Activated CD8-positive, alpha-beta memory T cell treated with anti-CD3 and anti-CD28 coated beads, Interleukin-2, amount 50 U/mL, for 48 hours (primary cell): ENCODE data around the gene KCTD16.

Experiments used
- DNase-seq: peaks from one replicate; pipeline ENCODE4 v3.0.0-alpha.2; 2020

Gene KCTD16

GRCh38 chr5:144352732-144353317, 182.2 kb downstream of the KCTD16 start:
- no peak for DNase-seq

- DNase-seq: no peak
Measured at GRCh38 chr5:144356489-144356888, 185.8 kb downstream of the KCTD16 start.

- DNase-seq: no peak
Measured at GRCh38 chr5:144361406-144361805, 190.7 kb downstream of the KCTD16 start.

GRCh38 chr5:144365885-144366284, 195.2 kb downstream of the KCTD16 start:
- no peak for DNase-seq

- no peak for DNase-seq
Measured at GRCh38 chr5:144367991-144368390, 197.3 kb downstream of the KCTD16 start.

GRCh38 chr5:144368556-144368955, 197.9 kb downstream of the KCTD16 start:
- no peak for DNase-seq

GRCh38 chr5:144369006-144369405, 198.3 kb downstream of the KCTD16 start:
- no peak for DNase-seq

GRCh38 chr5:144370273-144370672, 199.6 kb downstream of the KCTD16 start:
- no peak for DNase-seq

- no peak for DNase-seq
Measured at GRCh38 chr5:144374637-144375036, 204.0 kb downstream of the KCTD16 start.

- DNase-seq: no peak
Measured at GRCh38 chr5:144377207-144377606, 206.5 kb downstream of the KCTD16 start.

- DNase-seq: no peak
Measured at GRCh38 chr5:144378681-144379080, 208.0 kb downstream of the KCTD16 start.

GRCh38 chr5:144385597-144385996, 214.9 kb downstream of the KCTD16 start:
- no peak for DNase-seq

- no peak for DNase-seq
Measured at GRCh38 chr5:144386315-144386714, 215.6 kb downstream of the KCTD16 start.

GRCh38 chr5:144390133-144390532, 219.5 kb downstream of the KCTD16 start:
- no peak for DNase-seq

- DNase-seq: no peak
Measured at GRCh38 chr5:144391044-144391443, 220.4 kb downstream of the KCTD16 start.

- DNase-seq: no peak
Measured at GRCh38 chr5:144393641-144394435, 223.2 kb downstream of the KCTD16 start.

GRCh38 chr5:144395704-144396103, 225.0 kb downstream of the KCTD16 start:
- DNase-seq: no peak

- DNase-seq: no peak
Measured at GRCh38 chr5:144403058-144403457, 232.4 kb downstream of the KCTD16 start.

GRCh38 chr5:144403817-144404420, 233.2 kb downstream of the KCTD16 start:
- DNase-seq: no peak

- no peak for DNase-seq
Measured at GRCh38 chr5:144404672-144405071, 234.0 kb downstream of the KCTD16 start.

GRCh38 chr5:144405991-144406390, 235.3 kb downstream of the KCTD16 start:
- no peak for DNase-seq

- no peak for DNase-seq
Measured at GRCh38 chr5:144406442-144406841, 235.8 kb downstream of the KCTD16 start.

- DNase-seq: no peak
Measured at GRCh38 chr5:144414202-144415029, 243.7 kb downstream of the KCTD16 start.
